Liver (tissue), 9 donors: Measurements from ENCODE around the gene SLC5A2. TPM values are rescaled to one million over a fixed set of nuclear protein-coding genes. Genes with fewer than 3 reads are reported as not detected.

ENCODE experiments used
- DNase-seq: peaks from one replicate; pipeline ENCODE4 v3.0.0-alpha.2; 2017; ENCODE audit warnings: low spot score
- H3K27ac ChIP-seq, 2 donors: one replicate each; pipeline ENCODE4 v1.7.0; 2013; ENCODE audit warnings: inconsistent platforms in 2 of 2, low read length in 2 of 2, control low read depth in 1 of 2, low read depth in 1 of 2, mild to moderate bottlenecking in 1 of 2
- H3K27me3 ChIP-seq, 4 donors: one replicate each; pipeline versions ENCODE4 v1.6.1 to v1.7.0; 2013; ENCODE audit warnings: low read length in 3 of 4, inconsistent platforms in 1 of 4, mild to moderate bottlenecking in 1 of 4, moderate library complexity in 1 of 4; ENCODE audit not compliant: control insufficient read depth in 4 of 4, insufficient read depth in 4 of 4
- H3K36me3 ChIP-seq, 4 donors: one replicate each; pipeline versions ENCODE4 v1.6.1 to v1.7.0; 2013; ENCODE audit warnings: low read length in 3 of 4, mild to moderate bottlenecking in 3 of 4, low read depth in 1 of 4, moderate library complexity in 1 of 4; ENCODE audit not compliant: control insufficient read depth in 4 of 4, insufficient read depth in 3 of 4
- H3K4me1 ChIP-seq, 4 donors: one replicate each; pipeline versions ENCODE4 v1.6.1 to v1.7.0; 2013; ENCODE audit warnings: low read length in 3 of 4, mild to moderate bottlenecking in 3 of 4, moderate library complexity in 1 of 4; ENCODE audit not compliant: control insufficient read depth in 4 of 4, insufficient read depth in 4 of 4
- H3K4me3 ChIP-seq, 3 donors: one replicate each; pipeline versions ENCODE4 v1.6.1 to v1.7.0; 2013; ENCODE audit warnings: low read length in 3 of 3, control low read depth in 1 of 3, low read depth in 1 of 3, mild to moderate bottlenecking in 1 of 3
- H3K9ac ChIP-seq, 2 donors: one replicate each; pipeline ENCODE4 v1.7.0; 2013; ENCODE audit warnings: low read length in 2 of 2, mild to moderate bottlenecking in 2 of 2, moderate library complexity in 2 of 2, control low read depth in 1 of 2, low read depth in 1 of 2
- H3K9me3 ChIP-seq, 4 donors: one replicate each; pipeline versions ENCODE4 v1.6.1 to v1.7.0; 2013; ENCODE audit warnings: low read length in 3 of 4; ENCODE audit not compliant: control insufficient read depth in 4 of 4
- ATF3 ChIP-seq: IDR thresholded peaks from 2 replicates; pipeline ENCODE4 v1.6.1; 2016; ENCODE audit warnings: antibody characterized with exemption
- CTCF ChIP-seq: fragments of 150-350 bp; IDR thresholded peaks from 2 replicates; pipeline ENCODE4 v1.5.1; 2017; ENCODE audit warnings: improper control_type of control experiment, low read depth, low read length; ENCODE audit not compliant: missing input control
- EGR1 ChIP-seq, 2 donors: IDR thresholded peaks; 2 replicates each; pipeline ENCODE4 v1.6.1; 2016 to 2018; ENCODE audit warnings: antibody characterized with exemption in 2 of 2, low read depth in 2 of 2
- FOXA1 ChIP-seq: IDR thresholded peaks from 2 replicates; pipeline ENCODE4 v1.6.1; 2016; ENCODE audit warnings: antibody characterized with exemption
- FOXA2 ChIP-seq: IDR thresholded peaks from 2 replicates; pipeline ENCODE4 v1.6.1; 2016; ENCODE audit warnings: antibody characterized with exemption
- GABPA ChIP-seq, 2 donors: IDR thresholded peaks in 1 of 2; conservative IDR thresholded peaks in 1 of 2; 2 replicates each; pipeline ENCODE4 v1.6.1; 2016; ENCODE audit warnings: antibody characterized with exemption in 2 of 2, mild to moderate bottlenecking in 1 of 2, moderate library complexity in 1 of 2
- HNF4A ChIP-seq, 2 donors: conservative IDR thresholded peaks; 2 replicates each; pipeline ENCODE4 v1.6.1; 2016; ENCODE audit warnings: antibody characterized with exemption in 2 of 2, mild to moderate bottlenecking in 2 of 2
- JUND ChIP-seq, 2 donors: IDR thresholded peaks; 2 replicates each; pipeline ENCODE4 v1.6.1; 2016; ENCODE audit warnings: antibody characterized with exemption in 2 of 2
- NR2F2 ChIP-seq: IDR thresholded peaks from 2 replicates; pipeline ENCODE4 v1.6.1; 2016; ENCODE audit warnings: antibody characterized with exemption
- RAD21 ChIP-seq, 2 donors: IDR thresholded peaks; 2 replicates each; pipeline ENCODE4 v1.6.1; 2016; ENCODE audit warnings: antibody characterized with exemption in 2 of 2, mild to moderate bottlenecking in 2 of 2
- RXRA ChIP-seq, 2 donors: IDR thresholded peaks; 2 replicates each; pipeline ENCODE4 v1.6.1; 2017 to 2018; ENCODE audit warnings: antibody characterized with exemption in 2 of 2, mild to moderate bottlenecking in 1 of 2
- YY1 ChIP-seq: IDR thresholded peaks from 2 replicates; pipeline ENCODE4 v1.6.1; 2016; ENCODE audit warnings: antibody characterized with exemption, mild to moderate bottlenecking
- ZBTB33 ChIP-seq: IDR thresholded peaks from 2 replicates; pipeline ENCODE4 v1.6.1; 2016; ENCODE audit warnings: antibody characterized with exemption
- WGBS: extraction: QIAGEN DNeasy Blood & Tissue Kit; methylation state at CpG from one replicate; pipeline ENCODE4 v1.1.7; 2013; 5-methylcytosine and 5-hydroxymethylcytosine counted together
- polyA plus RNA-seq, 2 donors: library from polyadenylated mRNA; stranded (reverse) in 1 of 2; unstranded in 1 of 2; fragments of 200-250 nt in 1 of 2; fragments of >200 nt in 1 of 2; fragmentation: Nextera tagmentation in 1 of 2; extraction: Ambion mirVana in 1 of 2; gene quantifications; one replicate each; pipeline versions ENCODE4 v1.2.1 to v1.2.3, GENCODE V29; 2013 to 2015
- total RNA-seq, 2 donors: library from RNA; depleted of rRNA; stranded (reverse); fragments of >200 nt; gene quantifications; one replicate each; pipeline ENCODE4 v1.2.3, GENCODE V29; 2014
- TF ChIP-seq, protein P1 (sequence below): IDR thresholded peaks from 2 replicates; pipeline ENCODE4 v1.6.1; 2016; ENCODE audit warnings: antibody characterized with exemption, mild to moderate bottlenecking
- TF ChIP-seq, protein P2 (sequence below): IDR thresholded peaks from 2 replicates; pipeline ENCODE4 v1.6.1; 2016; ENCODE audit warnings: antibody characterized with exemption
- donor health status: healthy.
- donor health status: healthy.
- donor health status: healthy.
- donor health status: healthy.
- donor health status: healthy.

SLC5A2 gene
- total and polyA plus RNA-seq, 4 donors: 0.14 to 8.1 (median 0.93) TPM; not detected in 1

DNA sequence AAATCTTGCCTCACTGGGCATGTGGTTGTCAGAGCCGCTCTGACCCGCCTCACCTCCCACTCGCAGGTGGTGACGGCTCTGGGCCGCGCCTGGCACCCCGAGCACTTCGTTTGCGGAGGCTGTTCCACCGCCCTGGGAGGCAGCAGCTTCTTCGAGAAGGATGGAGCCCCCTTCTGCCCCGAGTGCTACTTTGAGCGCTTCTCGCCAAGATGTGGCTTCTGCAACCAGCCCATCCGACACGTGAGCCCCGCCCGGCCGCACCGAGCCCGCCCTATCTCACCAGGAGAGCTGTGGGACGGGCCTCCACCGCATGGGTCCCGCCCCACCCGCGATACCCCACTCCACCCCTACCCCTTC is 7.0 kb upstream of the SLC5A2 start:
- H3K27me3 ChIP-seq: no peaks in the 10 kb centered on the region
- DNase-seq: peak; percentile 67
- no peaks in the 10 kb centered on the region for H3K36me3 ChIP-seq
- TF ChIP-seq, protein P1, sequence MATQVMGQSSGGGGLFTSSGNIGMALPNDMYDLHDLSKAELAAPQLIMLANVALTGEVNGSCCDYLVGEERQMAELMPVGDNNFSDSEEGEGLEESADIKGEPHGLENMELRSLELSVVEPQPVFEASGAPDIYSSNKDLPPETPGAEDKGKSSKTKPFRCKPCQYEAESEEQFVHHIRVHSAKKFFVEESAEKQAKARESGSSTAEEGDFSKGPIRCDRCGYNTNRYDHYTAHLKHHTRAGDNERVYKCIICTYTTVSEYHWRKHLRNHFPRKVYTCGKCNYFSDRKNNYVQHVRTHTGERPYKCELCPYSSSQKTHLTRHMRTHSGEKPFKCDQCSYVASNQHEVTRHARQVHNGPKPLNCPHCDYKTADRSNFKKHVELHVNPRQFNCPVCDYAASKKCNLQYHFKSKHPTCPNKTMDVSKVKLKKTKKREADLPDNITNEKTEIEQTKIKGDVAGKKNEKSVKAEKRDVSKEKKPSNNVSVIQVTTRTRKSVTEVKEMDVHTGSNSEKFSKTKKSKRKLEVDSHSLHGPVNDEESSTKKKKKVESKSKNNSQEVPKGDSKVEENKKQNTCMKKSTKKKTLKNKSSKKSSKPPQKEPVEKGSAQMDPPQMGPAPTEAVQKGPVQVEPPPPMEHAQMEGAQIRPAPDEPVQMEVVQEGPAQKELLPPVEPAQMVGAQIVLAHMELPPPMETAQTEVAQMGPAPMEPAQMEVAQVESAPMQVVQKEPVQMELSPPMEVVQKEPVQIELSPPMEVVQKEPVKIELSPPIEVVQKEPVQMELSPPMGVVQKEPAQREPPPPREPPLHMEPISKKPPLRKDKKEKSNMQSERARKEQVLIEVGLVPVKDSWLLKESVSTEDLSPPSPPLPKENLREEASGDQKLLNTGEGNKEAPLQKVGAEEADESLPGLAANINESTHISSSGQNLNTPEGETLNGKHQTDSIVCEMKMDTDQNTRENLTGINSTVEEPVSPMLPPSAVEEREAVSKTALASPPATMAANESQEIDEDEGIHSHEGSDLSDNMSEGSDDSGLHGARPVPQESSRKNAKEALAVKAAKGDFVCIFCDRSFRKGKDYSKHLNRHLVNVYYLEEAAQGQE: no peak
- no peak for TF ChIP-seq FOXA2
- TF ChIP-seq EGR1 (IDR thresholded peaks at IDR 0.05; ENCODE audit: low read depth in 2 of 2): no peak
- no peak for TF ChIP-seq CTCF
- TF ChIP-seq JUND (IDR thresholded peaks at IDR 0.05): no peak
- no peak for TF ChIP-seq YY1
- TF ChIP-seq RAD21 (IDR thresholded peaks at IDR 0.05): no peak
- no peak for TF ChIP-seq RXRA (IDR thresholded peaks at IDR 0.05)
- TF ChIP-seq, protein P2, sequence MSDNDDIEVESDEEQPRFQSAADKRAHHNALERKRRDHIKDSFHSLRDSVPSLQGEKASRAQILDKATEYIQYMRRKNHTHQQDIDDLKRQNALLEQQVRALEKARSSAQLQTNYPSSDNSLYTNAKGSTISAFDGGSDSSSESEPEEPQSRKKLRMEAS: no peak
- no peak for TF ChIP-seq ZBTB33
- no peak for TF ChIP-seq GABPA (IDR thresholded peaks at IDR 0.05 in 1 of 2, conservative IDR thresholded peaks at IDR 0.05 in 1 of 2)
- no peak for TF ChIP-seq FOXA1
- TF ChIP-seq HNF4A (conservative IDR thresholded peaks at IDR 0.05): no peak
- TF ChIP-seq ATF3: no peak
- TF ChIP-seq NR2F2: no peak
- no peak overlapping the region for H3K9ac ChIP-seq
- no peak overlapping the region for H3K27ac ChIP-seq
- WGBS: 62% methylated on average over 26 of the region's 26 CpGs
- peaks cover 8 to 36% (median 24%) of the 10 kb centered on the region in 4 donors for H3K4me1 ChIP-seq
- H3K4me3 ChIP-seq: no peak overlapping the region
- no peaks in the 10 kb centered on the region for H3K9me3 ChIP-seq
